ENCODE results near the gene DUSP12. TPM values are rescaled to one million over a fixed set of nuclear protein-coding genes. Genes with fewer than 3 reads are reported as not detected.

The DUSP12 gene
- total and polyA plus RNA-seq, 7 donors: 4.4 to 15.3 (median 9.9) TPM

- Histone ChIP-seq H3K4me3 (no peak overlapping the region), H3K27ac (no peak overlapping the region)
- intact Hi-C loops (cut with DNase I): no loop called here
These were observed 30.8 kb upstream of the DUSP12 start for GRCh38 chr1:161718559-161719324.

GRCh38 chr1:161719325-161719611 is 30.3 kb upstream of the DUSP12 start:
- no peak for DNase-seq
- TF ChIP-seq, protein P1, sequence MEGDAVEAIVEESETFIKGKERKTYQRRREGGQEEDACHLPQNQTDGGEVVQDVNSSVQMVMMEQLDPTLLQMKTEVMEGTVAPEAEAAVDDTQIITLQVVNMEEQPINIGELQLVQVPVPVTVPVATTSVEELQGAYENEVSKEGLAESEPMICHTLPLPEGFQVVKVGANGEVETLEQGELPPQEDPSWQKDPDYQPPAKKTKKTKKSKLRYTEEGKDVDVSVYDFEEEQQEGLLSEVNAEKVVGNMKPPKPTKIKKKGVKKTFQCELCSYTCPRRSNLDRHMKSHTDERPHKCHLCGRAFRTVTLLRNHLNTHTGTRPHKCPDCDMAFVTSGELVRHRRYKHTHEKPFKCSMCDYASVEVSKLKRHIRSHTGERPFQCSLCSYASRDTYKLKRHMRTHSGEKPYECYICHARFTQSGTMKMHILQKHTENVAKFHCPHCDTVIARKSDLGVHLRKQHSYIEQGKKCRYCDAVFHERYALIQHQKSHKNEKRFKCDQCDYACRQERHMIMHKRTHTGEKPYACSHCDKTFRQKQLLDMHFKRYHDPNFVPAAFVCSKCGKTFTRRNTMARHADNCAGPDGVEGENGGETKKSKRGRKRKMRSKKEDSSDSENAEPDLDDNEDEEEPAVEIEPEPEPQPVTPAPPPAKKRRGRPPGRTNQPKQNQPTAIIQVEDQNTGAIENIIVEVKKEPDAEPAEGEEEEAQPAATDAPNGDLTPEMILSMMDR (IDR thresholded peaks at IDR 0.05): no peak
- no peaks in the 10 kb centered on the region for H3K9me3 ChIP-seq
- no peak for ATAC-seq
- intact Hi-C loops (cut with DNase I): no loop called here
- WGBS, 3 donors: 97 to 100% (median 100%) methylated on average over 1 of the region's 1 CpG
- no peak overlapping the region for H3K4me3 ChIP-seq
- no peaks in the 10 kb centered on the region for H3K4me1 ChIP-seq
- no peak overlapping the region for H3K27ac ChIP-seq
- peaks cover 3 to 36% (median 5%) of the 10 kb centered on the region in 3 donors for H3K27me3 ChIP-seq (ENCODE audit: insufficient read depth in 3 of 3, low read length in 2 of 3)
- no peaks in the 10 kb centered on the region for H3K36me3 ChIP-seq (ENCODE audit: insufficient read depth in 1 of 2, low read depth in 1 of 2)

More at GRCh38 chr1:161718559-161719324, 30.8 kb upstream of the DUSP12 start:
- no peak for ATAC-seq
- DNase-seq: no peak
- 79 to 84% (median 83%) methylated on average over 8 of the region's 8 CpGs for WGBS, 3 donors
- no peaks in the 10 kb centered on the region for H3K9me3 ChIP-seq
- H3K27me3 ChIP-seq (ENCODE audit: insufficient read depth in 3 of 3, low read length in 2 of 3): peaks cover 3 to 36% (median 7%) of the 10 kb centered on the region in 3 donors
- TF ChIP-seq, protein P1 (IDR thresholded peaks at IDR 0.05): no peak
- H3K4me1 ChIP-seq: no peaks in the 10 kb centered on the region
- H3K36me3 ChIP-seq (ENCODE audit: insufficient read depth in 1 of 2, low read depth in 1 of 2): no peaks in the 10 kb centered on the region

- no peak overlapping the region for H3K4me3 ChIP-seq
- DNase-seq (no peak), ATAC-seq (no peak)
- no peaks in the 10 kb centered on the region for H3K4me1 ChIP-seq
- H3K27me3 ChIP-seq (ENCODE audit: insufficient read depth in 3 of 3, low read length in 2 of 3): peaks cover 0 to 47% (median 3%) of the 10 kb centered on the region in 3 donors
- intact Hi-C loops (cut with DNase I): no loop called here
- no peaks in the 10 kb centered on the region for H3K36me3 ChIP-seq (ENCODE audit: insufficient read depth in 1 of 2, low read depth in 1 of 2)
- no peaks in the 10 kb centered on the region for H3K9me3 ChIP-seq
- H3K27ac ChIP-seq: no peak overlapping the region
- WGBS, 3 donors: 89 to 94% (median 91%) methylated on average over 1 of the region's 1 CpG
- TF ChIP-seq, protein P1 (IDR thresholded peaks at IDR 0.05): no peak
These were observed 29.2 kb upstream of the DUSP12 start for GRCh38 chr1:161720422-161720821.

GRCh38 chr1:161720956-161721737 is 28.4 kb upstream of the DUSP12 start, which contains the start of gene FCRLB:
TSS of gene FCRLB (plus strand) at chr1:161721544. CDS start at chr1:161722673, 1,129 bp downstream.
- TF ChIP-seq, protein P1 (IDR thresholded peaks at IDR 0.05): no peak
- H3K4me3 ChIP-seq: no peak within 1 kb of the TSS
- intact Hi-C loops (cut with DNase I): no loop called here

More at GRCh38 chr1:161720956-161721737, 28.4 kb upstream of the DUSP12 start, which contains the start of gene FCRLB:
- Histone ChIP-seq H3K9me3 (no peaks in the 10 kb centered on the region), H3K4me1 (no peaks in the 10 kb centered on the region), H3K27ac (no peak within 1 kb of the TSS), H3K27me3 (ENCODE audit: insufficient read depth in 3 of 3, low read length in 2 of 3) (peaks cover 0 to 54% (median 2%) of the 10 kb centered on the region in 3 donors), H3K36me3 (ENCODE audit: insufficient read depth in 1 of 2, low read depth in 1 of 2) (no peaks in the 10 kb centered on the region)
- DNase-seq (no peak), ATAC-seq (no peak)
- 34 to 59% (median 39%) methylated on average over 4 of the region's 4 CpGs for WGBS, 3 donors

Data from psoas muscle (tissue), 8 donors.